OCI-LY1 (cell line): ENCODE measurements around the gene MDM1.

ENCODE experiments used
- CTCF ChIP-seq: fragments of 200-600 bp; sonication (generic), shearing (Covaris generic); IDR thresholded peaks from 2 replicates; pipeline ENCODE4 v1.5.1; 2017; ENCODE audit warnings: mild to moderate bottlenecking, antibody characterized with exemption, low read length, moderate library complexity, mixed read lengths
- EZH2 ChIP-seq: fragments of 200-600 bp; sonication (generic), shearing (Covaris generic); IDR thresholded peaks from 2 replicates; pipeline ENCODE4 v1.8.0; 2017; ENCODE audit warnings: borderline replicate concordance, mixed run types, mild to moderate bottlenecking, antibody characterized with exemption, low read length, moderate library complexity, mixed read lengths

- no peak for TF ChIP-seq CTCF
- TF ChIP-seq EZH2: no peak
Measured at GRCh38 chr12:68268967-68269366, 63.2 kb downstream of the MDM1 start.
